ENCODE data around the gene SARDH.

- TF ChIP-seq CTCF (IDR thresholded peaks at IDR 0.05; ENCODE audit: low read depth, low read length) (no peak), POLR2A (IDR thresholded peaks at IDR 0.05; ENCODE audit: extremely low read depth, insufficient read length) (no peak)
Observed at GRCh38 chr9:133761641-133762248, 23.6 kb upstream of the SARDH start.

All from NB4 (cell line).